Measurements from ENCODE around the gene UBA52.

DNA sequence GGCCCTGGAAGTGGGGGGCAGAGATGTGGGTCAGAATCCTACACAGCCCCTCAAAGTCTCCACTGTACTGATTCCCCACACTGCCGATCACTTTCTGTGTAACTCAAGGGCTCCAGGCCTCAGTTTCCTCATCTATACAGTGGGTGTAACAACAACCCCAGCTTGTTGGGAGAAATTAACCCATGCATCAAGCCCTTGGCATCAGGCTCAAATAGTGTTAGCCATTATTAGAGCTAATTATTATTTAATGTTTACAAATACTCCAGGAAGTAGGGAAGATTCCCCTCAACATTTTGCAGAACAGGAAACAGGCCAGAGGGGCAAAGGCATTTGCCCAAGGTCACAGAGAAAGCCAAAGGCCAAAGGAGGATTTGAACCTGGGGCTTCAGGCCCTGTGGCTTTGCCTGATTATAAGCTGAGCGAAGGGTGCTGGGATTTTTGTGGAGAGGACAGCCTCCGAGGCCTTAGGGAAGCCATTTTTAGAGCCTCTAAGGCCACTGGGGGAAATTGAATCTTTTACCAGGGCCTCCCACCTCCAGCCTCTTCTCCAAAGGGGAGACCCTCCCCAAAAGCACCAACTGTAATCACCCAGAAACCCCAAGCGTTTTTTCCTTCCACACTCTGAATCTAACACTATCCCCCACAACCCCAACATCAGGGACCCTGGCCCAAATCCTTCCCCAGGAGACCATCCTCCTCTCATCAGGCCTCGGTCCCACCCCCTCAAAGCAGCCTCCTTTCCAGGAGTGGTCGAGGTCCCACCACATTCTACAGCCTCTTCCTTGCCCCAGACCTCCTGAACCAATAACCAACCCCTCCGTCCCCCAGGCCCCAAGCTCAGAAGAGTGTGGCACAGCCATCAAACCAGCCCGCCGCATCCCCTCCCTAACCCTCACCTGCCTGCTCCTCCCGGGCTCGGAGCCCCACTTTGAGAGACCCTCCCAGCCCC, 29.4 kb upstream of the UBA52 start:
- TF ChIP-seq, protein P1, sequence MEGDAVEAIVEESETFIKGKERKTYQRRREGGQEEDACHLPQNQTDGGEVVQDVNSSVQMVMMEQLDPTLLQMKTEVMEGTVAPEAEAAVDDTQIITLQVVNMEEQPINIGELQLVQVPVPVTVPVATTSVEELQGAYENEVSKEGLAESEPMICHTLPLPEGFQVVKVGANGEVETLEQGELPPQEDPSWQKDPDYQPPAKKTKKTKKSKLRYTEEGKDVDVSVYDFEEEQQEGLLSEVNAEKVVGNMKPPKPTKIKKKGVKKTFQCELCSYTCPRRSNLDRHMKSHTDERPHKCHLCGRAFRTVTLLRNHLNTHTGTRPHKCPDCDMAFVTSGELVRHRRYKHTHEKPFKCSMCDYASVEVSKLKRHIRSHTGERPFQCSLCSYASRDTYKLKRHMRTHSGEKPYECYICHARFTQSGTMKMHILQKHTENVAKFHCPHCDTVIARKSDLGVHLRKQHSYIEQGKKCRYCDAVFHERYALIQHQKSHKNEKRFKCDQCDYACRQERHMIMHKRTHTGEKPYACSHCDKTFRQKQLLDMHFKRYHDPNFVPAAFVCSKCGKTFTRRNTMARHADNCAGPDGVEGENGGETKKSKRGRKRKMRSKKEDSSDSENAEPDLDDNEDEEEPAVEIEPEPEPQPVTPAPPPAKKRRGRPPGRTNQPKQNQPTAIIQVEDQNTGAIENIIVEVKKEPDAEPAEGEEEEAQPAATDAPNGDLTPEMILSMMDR (IDR thresholded peaks at IDR 0.05; ENCODE audit: poor library complexity), result no peak
- TF ChIP-seq EZH2 (IDR thresholded peaks at IDR 0.05; ENCODE audit: borderline replicate concordance) (no peak), EZH2phosphoT487 (IDR thresholded peaks at IDR 0.05; ENCODE audit: low read depth, severe bottlenecking, unreplicated experiment) (no peak)

Data from hepatocyte (in vitro differentiated cells).